HepG2 (cell line): Measurements from ENCODE around the gene XXYLT1. TPM values are rescaled to one million over a fixed set of nuclear protein-coding genes. Genes with fewer than 3 reads are reported as not detected.
A peak's percentile ranks its signal among the peaks of the same experiment; 100 is the strongest.

Source experiments
- KMT2B ChIP-seq: IDR thresholded peaks from 2 replicates; pipeline ENCODE4 v1.6.1; 2016; ENCODE audit warnings: missing genetic modification reagents, missing compliant biosample characterization
- POLR2A ChIP-seq, 2 experiments: IDR thresholded peaks; 2 replicates each; pipeline ENCODE4 v1.6.1; 2011; ENCODE audit warnings: low read depth in 2 of 2, low read length in 2 of 2, mild to moderate bottlenecking in 1 of 2, moderate library complexity in 1 of 2; ENCODE audit not compliant: insufficient read depth in 1 of 2
- ZNF20 ChIP-seq: sonication (generic); formaldehyde crosslinking; IDR thresholded peaks from 2 replicates; pipeline ENCODE4 v1.4.0; 2020; ENCODE audit warnings: mild to moderate bottlenecking, moderate library complexity, missing genetic modification reagents
- polyA plus RNA-seq, 8 experiments: library from polyadenylated mRNA; depleted of rRNA in 3 of 8; stranded (reverse) in 7 of 8; unstranded in 1 of 8; fragments of >200 nt; fragmentation: Illumina TruSeq in 4 of 8; extraction: Trizol in 4 of 8; gene quantifications; 2 replicates each; pipeline versions ENCODE4 v1.2.1 to v1.2.3, GENCODE V29; 2011 to 2016; ENCODE audit warnings: low read depth in 4 of 8, missing spikeins in 1 of 8, mixed read lengths in 1 of 8; ENCODE audit not compliant: insufficient read depth in 1 of 8
- total RNA-seq, 5 experiments: library from RNA; depleted of rRNA; stranded (reverse); fragments of >200 nt; fragmentation: Illumina TruSeq; extraction: Trizol; gene quantifications; 2 replicates each; pipeline ENCODE4 v1.2.3, GENCODE V29; 2016; ENCODE audit warnings: low read depth in 1 of 5
- TF ChIP-seq, protein P1 (sequence below): IDR thresholded peaks from 2 replicates; pipeline ENCODE4 v1.6.1; 2016
- TF ChIP-seq, protein P2 (sequence below), 2 experiments: sonication (generic) in 1 of 2; formaldehyde crosslinking in 1 of 2; IDR thresholded peaks; 2 replicates each; pipeline versions ENCODE4 v1.4.0 to v1.6.1; 2016 to 2020; ENCODE audit warnings: borderline replicate concordance in 1 of 2, low read depth in 1 of 2, mild to moderate bottlenecking in 1 of 2, missing genetic modification reagents in 1 of 2
- TF ChIP-seq, protein P3 (sequence below): sonication (generic); formaldehyde crosslinking; IDR thresholded peaks from 2 replicates; pipeline ENCODE4 v1.8.1; 2022; ENCODE audit warnings: low read depth, mild to moderate bottlenecking, missing genetic modification reagents

Gene XXYLT1
- total and polyA plus RNA-seq, 2 of the 13 experiments (the other 11 are each of a cell fraction or from before 2014, with no cell fraction given) = 17.7 to 19.0 TPM

DNA sequence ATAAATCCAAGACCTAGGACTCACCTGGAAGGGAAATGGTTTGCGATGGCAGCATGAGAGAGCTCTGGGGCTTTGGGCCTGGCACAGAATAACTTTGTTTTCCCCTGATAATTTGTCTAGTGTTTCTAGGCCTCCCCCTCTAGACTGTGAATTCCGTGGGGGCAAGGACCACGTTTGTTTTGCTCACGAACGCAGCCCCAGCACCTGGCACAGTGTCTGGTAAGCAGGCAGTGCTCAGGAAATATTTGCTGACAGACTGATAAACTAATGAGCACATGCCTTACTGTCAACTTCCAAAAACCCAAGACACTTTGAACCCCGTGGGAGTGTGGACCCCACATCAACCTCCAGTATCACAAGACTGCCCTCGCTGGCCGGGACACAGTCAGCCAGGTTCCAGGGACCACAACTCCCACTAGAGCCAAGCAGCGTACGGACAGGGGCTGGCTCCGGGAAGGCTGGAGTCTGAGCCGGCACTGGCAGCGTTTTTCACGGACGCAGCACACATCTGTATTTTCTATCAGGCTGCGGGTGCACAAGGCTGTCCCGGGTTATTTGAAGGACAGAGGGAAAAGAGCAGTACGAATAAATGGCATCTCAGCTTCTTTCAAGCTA lies 146.5 kb downstream of the XXYLT1 start (continued):
- TF ChIP-seq, protein P1, sequence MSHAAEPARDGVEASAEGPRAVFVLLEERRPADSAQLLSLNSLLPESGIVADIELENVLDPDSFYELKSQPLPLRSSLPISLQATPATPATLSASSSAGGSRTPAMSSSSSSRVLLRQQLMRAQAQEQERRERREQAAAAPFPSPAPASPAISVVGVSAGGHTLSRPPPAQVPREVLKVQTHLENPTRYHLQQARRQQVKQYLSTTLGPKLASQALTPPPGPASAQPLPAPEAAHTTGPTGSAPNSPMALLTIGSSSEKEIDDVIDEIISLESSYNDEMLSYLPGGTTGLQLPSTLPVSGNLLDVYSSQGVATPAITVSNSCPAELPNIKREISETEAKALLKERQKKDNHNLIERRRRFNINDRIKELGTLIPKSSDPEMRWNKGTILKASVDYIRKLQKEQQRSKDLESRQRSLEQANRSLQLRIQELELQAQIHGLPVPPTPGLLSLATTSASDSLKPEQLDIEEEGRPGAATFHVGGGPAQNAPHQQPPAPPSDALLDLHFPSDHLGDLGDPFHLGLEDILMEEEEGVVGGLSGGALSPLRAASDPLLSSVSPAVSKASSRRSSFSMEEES = peak; percentile 44; the same call in 1 of the 2 replicates
- TF ChIP-seq, protein P2, sequence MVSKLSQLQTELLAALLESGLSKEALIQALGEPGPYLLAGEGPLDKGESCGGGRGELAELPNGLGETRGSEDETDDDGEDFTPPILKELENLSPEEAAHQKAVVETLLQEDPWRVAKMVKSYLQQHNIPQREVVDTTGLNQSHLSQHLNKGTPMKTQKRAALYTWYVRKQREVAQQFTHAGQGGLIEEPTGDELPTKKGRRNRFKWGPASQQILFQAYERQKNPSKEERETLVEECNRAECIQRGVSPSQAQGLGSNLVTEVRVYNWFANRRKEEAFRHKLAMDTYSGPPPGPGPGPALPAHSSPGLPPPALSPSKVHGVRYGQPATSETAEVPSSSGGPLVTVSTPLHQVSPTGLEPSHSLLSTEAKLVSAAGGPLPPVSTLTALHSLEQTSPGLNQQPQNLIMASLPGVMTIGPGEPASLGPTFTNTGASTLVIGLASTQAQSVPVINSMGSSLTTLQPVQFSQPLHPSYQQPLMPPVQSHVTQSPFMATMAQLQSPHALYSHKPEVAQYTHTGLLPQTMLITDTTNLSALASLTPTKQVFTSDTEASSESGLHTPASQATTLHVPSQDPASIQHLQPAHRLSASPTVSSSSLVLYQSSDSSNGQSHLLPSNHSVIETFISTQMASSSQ (IDR thresholded peaks at IDR 0.05; ENCODE audit: low read depth) = no peak
- TF ChIP-seq, protein P2 (CRISPR knock-in tag; IDR thresholded peaks at IDR 0.05; ENCODE audit: borderline replicate concordance) = peak; percentile 16; the same call in 1 of the 2 replicates
- TF ChIP-seq ZNF20 (CRISPR knock-in tag) (no peak), KMT2B (CRISPR knock-in tag) (no peak), POLR2A (IDR thresholded peaks at IDR 0.05; ENCODE audit: insufficient read depth in 1 of 2, low read depth in 2 of 2, low read length in 2 of 2) (no peak)
- TF ChIP-seq, protein P3, sequence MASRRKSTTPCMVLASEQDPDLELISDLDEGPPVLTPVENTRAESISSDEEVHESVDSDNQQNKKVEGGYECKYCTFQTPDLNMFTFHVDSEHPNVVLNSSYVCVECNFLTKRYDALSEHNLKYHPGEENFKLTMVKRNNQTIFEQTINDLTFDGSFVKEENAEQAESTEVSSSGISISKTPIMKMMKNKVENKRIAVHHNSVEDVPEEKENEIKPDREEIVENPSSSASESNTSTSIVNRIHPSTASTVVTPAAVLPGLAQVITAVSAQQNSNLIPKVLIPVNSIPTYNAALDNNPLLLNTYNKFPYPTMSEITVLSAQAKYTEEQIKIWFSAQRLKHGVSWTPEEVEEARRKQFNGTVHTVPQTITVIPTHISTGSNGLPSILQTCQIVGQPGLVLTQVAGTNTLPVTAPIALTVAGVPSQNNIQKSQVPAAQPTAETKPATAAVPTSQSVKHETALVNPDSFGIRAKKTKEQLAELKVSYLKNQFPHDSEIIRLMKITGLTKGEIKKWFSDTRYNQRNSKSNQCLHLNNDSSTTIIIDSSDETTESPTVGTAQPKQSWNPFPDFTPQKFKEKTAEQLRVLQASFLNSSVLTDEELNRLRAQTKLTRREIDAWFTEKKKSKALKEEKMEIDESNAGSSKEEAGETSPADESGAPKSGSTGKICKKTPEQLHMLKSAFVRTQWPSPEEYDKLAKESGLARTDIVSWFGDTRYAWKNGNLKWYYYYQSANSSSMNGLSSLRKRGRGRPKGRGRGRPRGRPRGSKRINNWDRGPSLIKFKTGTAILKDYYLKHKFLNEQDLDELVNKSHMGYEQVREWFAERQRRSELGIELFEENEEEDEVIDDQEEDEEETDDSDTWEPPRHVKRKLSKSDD (CRISPR knock-in tag) = no peak
